IMR-90 (cell line): Measurements from ENCODE around the gene LPXN. TPM values are rescaled to one million over a fixed set of nuclear protein-coding genes. Genes with fewer than 3 reads are reported as not detected.

Source experiments
- ATAC-seq: fragments of 200-7000 bp; cut with Tn5 transposase; 2 replicates; pipeline ENCODE4 v1.9.1; 2020; ENCODE audit warnings: low read depth, mild to moderate bottlenecking, moderate library complexity
- BruUV-seq: library from RNA; stranded (reverse); fragments of 400-500 nt; replicated peaks from 2 replicates; lab custom pipeline; 2021; lab: Mats Ljungman, UMichigan
- CTCF ChIA-PET: fragments of 300-600 bp; formaldehyde crosslinking; extraction: SDS; loops from one replicate; lab custom pipeline; 2021; ENCODE audit warnings: antibody characterized with exemption; lab: Yijun Ruan, JAX
- POLR2A ChIA-PET: fragments of 300-600 bp; sonication (Branson Sonifier 250); formaldehyde crosslinking; loops from one replicate; lab custom pipeline; 2022; ENCODE audit warnings: antibody characterized with exemption; ENCODE audit not compliant: unreplicated experiment; lab: Charles Lee
- DNase-seq: peaks from one replicate; pipeline ENCODE4 v3.0.0; 2013
- H2AFZ ChIP-seq: replicated peaks from 2 replicates; pipeline ENCODE3; 2013; ENCODE audit warnings: low read length, mild to moderate bottlenecking; ENCODE audit not compliant: poor library complexity
- H2AK5ac ChIP-seq: 2 replicates; pipeline ENCODE4 v1.6.1; 2013; ENCODE audit warnings: low read depth, low read length, inconsistent platforms
- H2AK9ac ChIP-seq: replicated peaks from 2 replicates; pipeline ENCODE3; 2013; ENCODE audit warnings: mild to moderate bottlenecking, low read depth, low read length, moderate library complexity; ENCODE audit not compliant: poor library complexity
- H2BK120ac ChIP-seq: 2 replicates; pipeline ENCODE4 v1.6.1; 2013; ENCODE audit warnings: low read depth, low read length, inconsistent platforms
- H2BK15ac ChIP-seq: 3 replicates; pipeline ENCODE4 v1.6.1; 2013; ENCODE audit warnings: low read depth, low read length, inconsistent platforms
- H2BK20ac ChIP-seq: 2 replicates; pipeline ENCODE4 v1.6.1; 2013; ENCODE audit warnings: low read depth, mild to moderate bottlenecking, inconsistent platforms, low read length, moderate library complexity
- H2BK5ac ChIP-seq: 2 replicates; pipeline ENCODE4 v1.6.1; 2013; ENCODE audit warnings: mild to moderate bottlenecking, low read depth, low read length, inconsistent platforms; ENCODE audit not compliant: poor library complexity, severe bottlenecking
- H3K14ac ChIP-seq: replicated peaks from 2 replicates; pipeline ENCODE4 v1.6.1; 2013; ENCODE audit warnings: low read depth, low read length, inconsistent platforms
- H3K18ac ChIP-seq: 2 replicates; pipeline ENCODE4 v1.6.1; 2013; ENCODE audit warnings: low read depth, low read length, control low read depth
- H3K23ac ChIP-seq: 2 replicates; pipeline ENCODE4 v1.6.1; 2013; ENCODE audit warnings: low read depth, low read length, inconsistent platforms
- H3K27ac ChIP-seq: 2 replicates; pipeline ENCODE4 v1.5.1; 2013; ENCODE audit warnings: mild to moderate bottlenecking, control low read depth, low read length; ENCODE audit not compliant: insufficient read depth
- H3K27me3 ChIP-seq: 2 replicates; pipeline ENCODE4 v1.6.1; 2013; ENCODE audit warnings: low read length; ENCODE audit not compliant: control insufficient read depth, insufficient read depth
- H3K36me3 ChIP-seq: 2 replicates; pipeline ENCODE4 v1.6.1; 2013; ENCODE audit warnings: low read length, mixed read lengths; ENCODE audit not compliant: control insufficient read depth, insufficient read depth
- H3K4ac ChIP-seq: 2 replicates; pipeline ENCODE4 v1.6.1; 2013; ENCODE audit warnings: low read depth, low read length, inconsistent platforms
- H3K4me1 ChIP-seq: 2 replicates; pipeline ENCODE4 v1.6.1; 2013; ENCODE audit warnings: low read length, mixed read lengths; ENCODE audit not compliant: control insufficient read depth, insufficient read depth
- H3K4me2 ChIP-seq: 2 replicates; pipeline ENCODE4 v1.6.1; 2013; ENCODE audit warnings: low read depth, mild to moderate bottlenecking, control low read depth, low read length, moderate library complexity
- H3K4me3 ChIP-seq: 2 replicates; pipeline ENCODE4 v1.5.1; 2013; ENCODE audit warnings: low read depth, mild to moderate bottlenecking, control low read depth, low read length, moderate library complexity; ENCODE audit not compliant: insufficient read depth
- H3K56ac ChIP-seq: 2 replicates; pipeline ENCODE4 v1.6.1; 2013; ENCODE audit warnings: low read length, inconsistent platforms; ENCODE audit not compliant: insufficient read depth; ENCODE audit errors: extremely low read depth
- H3K79me1 ChIP-seq, 2 experiments: 2 replicates each; pipeline ENCODE4 v1.6.1; 2013; ENCODE audit warnings: low read length in 2 of 2, inconsistent platforms in 1 of 2, low read depth in 1 of 2
- H3K9ac ChIP-seq: 2 replicates; pipeline ENCODE4 v1.6.1; 2013; ENCODE audit warnings: low read depth, low read length, control low read depth
- H3K9me1 ChIP-seq: 2 replicates; pipeline ENCODE4 v1.6.1; 2013; ENCODE audit warnings: low read length, inconsistent platforms; ENCODE audit not compliant: insufficient read depth
- H3K9me3 ChIP-seq: 2 replicates; pipeline ENCODE4 v1.6.1; 2013; ENCODE audit warnings: low read length; ENCODE audit not compliant: control insufficient read depth, insufficient read depth
- H4K20me1 ChIP-seq: 2 replicates; pipeline ENCODE4 v1.6.1; 2013; ENCODE audit warnings: low read length, inconsistent platforms; ENCODE audit not compliant: insufficient read depth
- H4K5ac ChIP-seq: 2 replicates; pipeline ENCODE4 v1.6.1; 2013; ENCODE audit warnings: mild to moderate bottlenecking, low read depth, low read length, control low read depth
- H4K8ac ChIP-seq, 2 experiments: 2 replicates each; pipeline ENCODE4 v1.6.1; 2013; ENCODE audit warnings: low read depth in 2 of 2, low read length in 2 of 2, control low read depth in 1 of 2, inconsistent platforms in 1 of 2
- H4K91ac ChIP-seq: 2 replicates; pipeline ENCODE4 v1.6.1; 2013; ENCODE audit warnings: low read depth, low read length, inconsistent platforms; ENCODE audit not compliant: insufficient read depth
- BHLHE40 ChIP-seq: fragments of 150-350 bp; IDR thresholded peaks from 2 replicates; pipeline ENCODE4 v1.6.1; 2016; ENCODE audit warnings: mild to moderate bottlenecking, low read depth, low read length
- CEBPB ChIP-seq: IDR thresholded peaks from 2 replicates; pipeline ENCODE4 v1.6.1; 2012; ENCODE audit warnings: low read depth, low read length, improper control_type of control experiment
- CHD1 ChIP-seq: IDR thresholded peaks from 2 replicates; pipeline ENCODE4 v1.6.1; 2012; ENCODE audit warnings: low read depth, low read length, improper control_type of control experiment
- CTCF ChIP-seq: conservative IDR thresholded peaks from 2 replicates; pipeline ENCODE4 v1.5.1; 2012; ENCODE audit warnings: mild to moderate bottlenecking, low read depth, low read length, improper control_type of control experiment
- ELK1 ChIP-seq: fragments of 150-350 bp; IDR thresholded peaks from 2 replicates; pipeline ENCODE4 v1.6.1; 2016; ENCODE audit warnings: low read depth, mild to moderate bottlenecking, low read length, moderate library complexity, borderline replicate concordance
- FOS ChIP-seq: fragments of 150-350 bp; IDR thresholded peaks from 2 replicates; pipeline ENCODE4 v1.6.1; 2016; ENCODE audit warnings: low read depth, low read length
- MAZ ChIP-seq: IDR thresholded peaks from 2 replicates; pipeline ENCODE4 v1.6.1; 2012; ENCODE audit warnings: low read depth, mild to moderate bottlenecking, low read length, improper control_type of control experiment, moderate library complexity, borderline replicate concordance
- MXI1 ChIP-seq: IDR thresholded peaks from 2 replicates; pipeline ENCODE4 v1.6.1; 2012; ENCODE audit warnings: low read depth, mild to moderate bottlenecking, low read length, moderate library complexity, borderline replicate concordance
- NFE2L2 ChIP-seq: fragments of 150-350 bp; IDR thresholded peaks from 2 replicates; pipeline ENCODE4 v1.6.1; 2016; ENCODE audit warnings: low read depth, mild to moderate bottlenecking, low read length
- POLR2A ChIP-seq: IDR thresholded peaks from 2 replicates; pipeline ENCODE4 v1.6.1; 2012; ENCODE audit warnings: mild to moderate bottlenecking, low read depth, low read length
- RAD21 ChIP-seq: IDR thresholded peaks from 2 replicates; pipeline ENCODE4 v1.6.1; 2012; ENCODE audit warnings: low read length, improper control_type of control experiment
- RCOR1 ChIP-seq: IDR thresholded peaks from 2 replicates; pipeline ENCODE4 v1.6.1; 2012; ENCODE audit warnings: mild to moderate bottlenecking, low read length, improper control_type of control experiment; ENCODE audit not compliant: insufficient replicate concordance
- SMC3 ChIP-seq: fragments of 150-350 bp; IDR thresholded peaks from 2 replicates; pipeline ENCODE4 v1.6.1; 2016; ENCODE audit warnings: low read depth, mild to moderate bottlenecking, antibody characterized with exemption, low read length, moderate library complexity
- USF2 ChIP-seq: fragments of 150-350 bp; IDR thresholded peaks from 2 replicates; pipeline ENCODE4 v1.6.1; 2017; ENCODE audit warnings: mild to moderate bottlenecking, antibody characterized with exemption, low read length, low read depth
- WGBS, 2 experiments: methylation state at CpG; one replicate each; pipeline versions ENCODE4 v1.1.5 to v1.1.7; 2013; ENCODE audit warnings: missing lambda C conversion rate in 2 of 2; ENCODE audit not compliant: insufficient read length in 1 of 2; ENCODE audit errors: extremely low coverage in 2 of 2; 5-methylcytosine and 5-hydroxymethylcytosine counted together
- dilution Hi-C: fragments of 300-500 bp; cut with HindIII; formaldehyde crosslinking; loops from one replicate; pipeline ENCODE4 v1.14.3; 2018; ENCODE audit warnings: low sequenced_read_pairs; ENCODE audit not compliant: unreplicated experiment
- in situ Hi-C: fragments of 300-500 bp; cut with MboI; formaldehyde crosslinking; loops from 3 replicates; pipeline ENCODE4 v1.14.3; 2019; ENCODE audit warnings: low sequenced_read_pairs, inconsistent platforms, mixed read lengths
- intact Hi-C: fragments of 100-400 bp; cut with micrococcal nuclease; formaldehyde crosslinking; loops from 2 replicates; pipeline ENCODE4 v1.10.0; 2022
- polyA plus RNA-seq, 3 experiments: library from polyadenylated mRNA; depleted of rRNA; stranded (reverse); fragments of >200 nt; gene quantifications; 2 replicates each; pipeline ENCODE4 v1.2.3, GENCODE V29; 2012; ENCODE audit warnings: low replicate concordance in 1 of 3
- total RNA-seq: library from RNA; depleted of rRNA; stranded (reverse); fragments of >200 nt; gene quantifications from 2 replicates; pipeline ENCODE4 v1.2.3, GENCODE V29; 2012

The LPXN gene
- total and polyA plus RNA-seq, 2 of the 4 experiments (the other 2 are of a cell fraction) = 13.4 to 15.7 TPM

GRCh38 chr11:58506935-58507334 lies 68.7 kb downstream of the LPXN start:
- H4K8ac ChIP-seq = 0 out of 4 replicates have a peak overlapping the region, but pooled peaks have one; percentile 0 to 8
- H4K91ac ChIP-seq = no peak overlapping the region; the same call in 1 of the 2 replicates
- DNase-seq (no peak), ATAC-seq (no peak)
- H3K56ac ChIP-seq = no peak overlapping the region
- 0 out of 2 replicates have a peak overlapping the region, but pooled peaks have one; percentile 27 for H4K5ac ChIP-seq
- ChIA-PET CTCF (no interaction called here), POLR2A (no interaction called here)
- H3K23ac ChIP-seq = 0 out of 2 replicates have a peak overlapping the region, but pooled peaks have one; percentile 12
- no TSS peak for BruUV-seq
- intact Hi-C loops = no loop called here
- H2AFZ ChIP-seq = no peak overlapping the region
- H3K79me1 ChIP-seq = no peaks in the 10 kb centered on the region
- H3K9me3 ChIP-seq = no peaks in the 10 kb centered on the region
- H3K27ac ChIP-seq = no peak overlapping the region
- in situ Hi-C loops = loop anchor here (25.0 kb wide), 1 partner anchor 1020 kb away; no protein-coding TSS in a partner anchor
- 83% methylated on average over 1 of the region's 5 CpGs; no CpG with 5 or more reads in 1 of the 2 experiments for whole genome bisulfite sequencing, 2 experiments
- H3K14ac ChIP-seq = no peak overlapping the region
- H3K4me2 ChIP-seq = no peak overlapping the region
- dilution Hi-C loops = no loop called here
- no peak overlapping the region for H2AK9ac ChIP-seq
- H3K27me3 ChIP-seq = no peaks in the 10 kb centered on the region
- peaks cover 4% of the 10 kb centered on the region; the same call in 1 of the 2 replicates for H3K4me1 ChIP-seq
- peaks cover 2% of the 10 kb centered on the region; the same call in 1 of the 2 replicates for H3K9me1 ChIP-seq
- H3K36me3 ChIP-seq = no peaks in the 10 kb centered on the region
- H4K20me1 ChIP-seq = no peaks in the 10 kb centered on the region
- no peak overlapping the region for H2BK5ac ChIP-seq
- peak overlapping the region; percentile 30; the same call in 2 of the 3 replicates for H2BK15ac ChIP-seq
- no peak overlapping the region for H3K9ac ChIP-seq
- H2BK20ac ChIP-seq = peak overlapping the region; percentile 62
- H2AK5ac ChIP-seq = 0 out of 2 replicates have a peak overlapping the region, but pooled peaks have one; percentile 56
- TF ChIP-seq USF2 (no peak), ELK1 (no peak), MAZ (no peak), BHLHE40 (no peak), RCOR1 (no peak), RAD21 (no peak), CHD1 (no peak), FOS (no peak), CTCF (no peak), CEBPB (no peak), MXI1 (no peak), SMC3 (no peak), POLR2A (no peak), NFE2L2 (no peak)
- peak overlapping the region; percentile 65; the same call in 1 of the 2 replicates for H2BK120ac ChIP-seq
- peak overlapping the region; percentile 43; the same call in 1 of the 2 replicates for H3K4ac ChIP-seq
- H3K18ac ChIP-seq = peak overlapping the region; percentile 35; the same call in 1 of the 2 replicates
- no peak overlapping the region for H3K4me3 ChIP-seq
